RWPE2 (cell line): ENCODE results near the gene CD86.

Source experiments
- ATAC-seq: fragments of 200-7000 bp; cut with Tn5 transposase; 3 replicates; pipeline ENCODE4 v1.9.1; 2021; ENCODE audit warnings: low read depth
- DNase-seq: peaks from one replicate; pipeline ENCODE4 v3.0.0-alpha.2; 2020; ENCODE audit warnings: low spot score
- H3K27ac ChIP-seq: fragments of 450-650 bp; 2 replicates; pipeline ENCODE4 v1.5.1; 2017; ENCODE audit warnings: mild to moderate bottlenecking; ENCODE audit not compliant: poor library complexity, severe bottlenecking
- H3K27me3 ChIP-seq: fragments of 250-450 bp; sonication (Bioruptor Pico); 2 replicates; pipeline ENCODE4 v1.5.1; 2021; ENCODE audit warnings: mild to moderate bottlenecking, moderate library complexity; ENCODE audit not compliant: insufficient read depth, poor library complexity, severe bottlenecking
- H3K36me3 ChIP-seq: fragments of 250-450 bp; sonication (Bioruptor Pico); 2 replicates; pipeline ENCODE4 v1.5.1; 2020; ENCODE audit warnings: low read depth, mild to moderate bottlenecking, moderate library complexity
- H3K4me1 ChIP-seq: fragments of 250-450 bp; sonication (Bioruptor Pico); 2 replicates; pipeline ENCODE4 v1.5.1; 2021; ENCODE audit warnings: mild to moderate bottlenecking, moderate library complexity; ENCODE audit not compliant: insufficient read depth, poor library complexity, severe bottlenecking
- H3K4me3 ChIP-seq: fragments of 250-450 bp; sonication (Bioruptor Pico); 2 replicates; pipeline ENCODE4 v1.5.1; 2021; ENCODE audit warnings: mild to moderate bottlenecking, moderate library complexity; ENCODE audit not compliant: severe bottlenecking
- H3K9me3 ChIP-seq: fragments of 250-450 bp; sonication (Bioruptor Pico); 2 replicates; pipeline ENCODE4 v1.5.1; 2021; ENCODE audit warnings: mild to moderate bottlenecking, moderate library complexity; ENCODE audit not compliant: severe bottlenecking
- TF ChIP-seq, protein P1 (sequence below): fragments of 450-650 bp; IDR thresholded peaks from one replicate; pipeline ENCODE4 v1.5.1; 2017; ENCODE audit warnings: mild to moderate bottlenecking, moderate library complexity; ENCODE audit not compliant: poor library complexity, severe bottlenecking

Gene CD86

DNA sequence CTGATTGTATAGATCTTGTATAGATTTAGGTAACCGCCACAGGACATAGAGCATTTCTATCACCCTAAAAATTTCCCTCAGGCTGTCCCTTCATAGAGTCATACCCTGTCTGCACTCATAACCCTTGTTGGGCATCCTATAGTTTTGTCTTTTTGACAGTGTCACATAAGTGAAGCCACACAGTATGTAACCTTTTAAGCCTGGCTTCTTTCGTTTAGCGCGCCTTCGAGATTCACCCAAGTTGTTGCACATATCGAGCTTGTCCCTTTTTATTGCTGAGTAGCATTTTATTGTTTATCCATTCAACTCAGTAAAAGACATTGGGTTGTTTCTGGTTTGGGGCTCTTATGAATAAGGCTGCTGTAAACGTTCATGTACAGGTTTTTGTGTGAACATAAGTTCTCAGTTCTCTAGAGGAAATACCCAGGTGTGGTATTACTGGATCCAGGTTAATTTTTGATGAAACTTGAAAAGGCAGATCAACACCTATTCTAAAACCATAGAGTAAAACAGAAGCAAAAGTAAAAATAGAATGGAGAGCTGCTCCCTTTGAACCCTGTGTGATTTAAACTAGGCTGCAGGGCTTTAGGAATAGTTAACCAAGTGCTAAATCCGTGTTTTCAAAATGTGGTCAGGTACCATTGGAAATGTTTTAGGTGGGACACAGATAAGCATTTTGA lies 49.5 kb downstream of the CD86 start:
- Histone ChIP-seq H3K4me3 (no peak overlapping the region), H3K36me3 (no peaks in the 10 kb centered on the region), H3K27me3 (no peaks in the 10 kb centered on the region), H3K9me3 (no peaks in the 10 kb centered on the region), H3K4me1 (no peaks in the 10 kb centered on the region), H3K27ac (no peak overlapping the region)
- TF ChIP-seq, protein P1, sequence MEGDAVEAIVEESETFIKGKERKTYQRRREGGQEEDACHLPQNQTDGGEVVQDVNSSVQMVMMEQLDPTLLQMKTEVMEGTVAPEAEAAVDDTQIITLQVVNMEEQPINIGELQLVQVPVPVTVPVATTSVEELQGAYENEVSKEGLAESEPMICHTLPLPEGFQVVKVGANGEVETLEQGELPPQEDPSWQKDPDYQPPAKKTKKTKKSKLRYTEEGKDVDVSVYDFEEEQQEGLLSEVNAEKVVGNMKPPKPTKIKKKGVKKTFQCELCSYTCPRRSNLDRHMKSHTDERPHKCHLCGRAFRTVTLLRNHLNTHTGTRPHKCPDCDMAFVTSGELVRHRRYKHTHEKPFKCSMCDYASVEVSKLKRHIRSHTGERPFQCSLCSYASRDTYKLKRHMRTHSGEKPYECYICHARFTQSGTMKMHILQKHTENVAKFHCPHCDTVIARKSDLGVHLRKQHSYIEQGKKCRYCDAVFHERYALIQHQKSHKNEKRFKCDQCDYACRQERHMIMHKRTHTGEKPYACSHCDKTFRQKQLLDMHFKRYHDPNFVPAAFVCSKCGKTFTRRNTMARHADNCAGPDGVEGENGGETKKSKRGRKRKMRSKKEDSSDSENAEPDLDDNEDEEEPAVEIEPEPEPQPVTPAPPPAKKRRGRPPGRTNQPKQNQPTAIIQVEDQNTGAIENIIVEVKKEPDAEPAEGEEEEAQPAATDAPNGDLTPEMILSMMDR: no peak
- DNase-seq (no peak), ATAC-seq (no peak)

DNA sequence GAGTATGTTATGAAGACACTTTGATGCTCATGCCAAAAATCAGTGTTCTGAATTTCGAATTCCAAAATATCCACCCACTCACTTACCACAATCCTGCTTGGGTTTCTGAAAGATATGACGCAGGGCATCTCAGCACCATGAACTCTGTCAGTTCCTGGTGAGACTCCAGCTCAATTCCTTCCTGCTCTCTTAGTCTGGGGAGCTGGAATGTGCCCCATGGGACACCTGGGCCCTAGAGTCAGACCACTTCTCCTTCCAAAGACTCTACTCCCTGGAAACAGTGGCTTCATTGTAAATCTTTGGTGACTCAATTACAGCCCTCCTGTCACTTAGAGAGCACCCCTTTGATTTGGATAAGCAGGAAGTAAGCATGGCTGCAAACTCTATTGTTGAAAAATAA lies 50.5 kb downstream of the CD86 start:
- Histone ChIP-seq H3K36me3 (no peaks in the 10 kb centered on the region), H3K4me3 (no peak overlapping the region), H3K9me3 (no peaks in the 10 kb centered on the region), H3K27me3 (no peaks in the 10 kb centered on the region), H3K4me1 (no peaks in the 10 kb centered on the region), H3K27ac (no peak overlapping the region)
- ATAC-seq: no peak
- no peak for DNase-seq
- TF ChIP-seq, protein P1: no peak

DNA sequence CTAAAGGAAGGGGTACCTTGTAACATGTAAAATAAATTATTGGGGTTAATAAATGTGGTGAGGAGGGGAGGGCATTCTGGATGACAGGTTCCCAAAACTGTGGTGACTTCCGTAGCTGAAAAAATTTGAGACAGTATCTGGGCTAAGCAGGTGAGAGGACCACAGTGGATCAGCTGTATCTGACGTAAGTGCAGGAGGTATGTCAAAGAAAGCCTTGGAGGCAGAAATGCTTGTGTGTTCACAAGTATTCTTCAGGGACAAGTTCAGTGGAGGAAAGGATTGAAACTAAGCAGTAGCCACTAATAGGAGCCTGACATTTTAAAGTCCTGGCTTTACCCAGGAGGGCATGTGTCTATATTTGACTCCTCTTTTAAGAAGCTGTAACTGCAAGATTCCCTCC lies 52.0 kb downstream of the CD86 start:
- Histone ChIP-seq H3K27me3 (no peaks in the 10 kb centered on the region), H3K4me1 (no peaks in the 10 kb centered on the region), H3K27ac (no peak overlapping the region), H3K4me3 (no peak overlapping the region), H3K36me3 (no peaks in the 10 kb centered on the region), H3K9me3 (no peaks in the 10 kb centered on the region)
- TF ChIP-seq, protein P1: no peak
- ATAC-seq (no peak), DNase-seq (no peak)

DNA sequence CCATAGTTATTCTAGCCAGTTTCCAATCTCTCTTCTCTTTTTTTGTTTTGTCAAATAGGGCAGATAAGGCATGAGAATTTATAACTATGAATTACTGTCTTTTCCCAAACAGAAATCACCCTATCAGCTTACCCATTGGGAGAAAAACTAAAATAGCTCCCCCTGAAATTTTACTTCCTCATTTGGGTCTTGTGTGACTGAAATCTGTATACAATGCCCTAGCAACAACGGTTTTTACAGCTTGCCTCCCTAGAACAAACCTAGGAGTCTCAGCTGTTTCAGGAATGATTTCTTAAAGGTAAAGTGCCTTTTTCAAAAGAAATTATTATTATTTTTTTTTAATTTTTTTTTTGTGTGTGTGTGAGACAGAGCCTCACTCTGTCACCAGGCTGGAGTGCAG lies 56.8 kb downstream of the CD86 start:
- H3K36me3 ChIP-seq: no peaks in the 10 kb centered on the region
- ATAC-seq: no peak

DNA sequence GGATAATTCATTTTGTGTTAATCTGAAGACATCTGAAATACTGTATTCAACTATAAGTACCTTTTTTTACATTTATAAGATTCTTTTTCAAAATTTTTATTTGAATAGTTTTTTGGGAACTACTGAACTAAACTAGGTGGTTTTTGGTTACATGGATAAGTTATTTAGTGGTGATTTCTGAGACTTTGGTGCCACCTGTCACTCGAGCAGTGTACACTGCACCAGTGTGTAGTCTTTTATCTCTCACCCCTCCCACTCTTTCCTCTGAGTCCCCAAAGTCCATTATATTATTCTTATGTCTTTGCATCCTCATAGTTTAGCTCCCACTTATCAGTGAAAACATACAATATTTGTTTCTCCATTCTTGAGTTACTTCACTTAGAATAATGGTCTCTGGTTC lies 57.6 kb downstream of the CD86 start:
- TF ChIP-seq, protein P1: peak; percentile 19
- Histone ChIP-seq H3K36me3 (no peaks in the 10 kb centered on the region), H3K4me3 (no peak overlapping the region), H3K27me3 (no peaks in the 10 kb centered on the region), H3K4me1 (no peaks in the 10 kb centered on the region), H3K27ac (no peak overlapping the region), H3K9me3 (no peaks in the 10 kb centered on the region)
- ATAC-seq (no peak), DNase-seq (no peak)

More for the DNA sequence above, 56.8 kb downstream of the CD86 start:
- Histone ChIP-seq H3K27ac (no peak overlapping the region), H3K4me1 (no peaks in the 10 kb centered on the region), H3K27me3 (no peaks in the 10 kb centered on the region), H3K9me3 (no peaks in the 10 kb centered on the region), H3K4me3 (no peak overlapping the region)
- TF ChIP-seq, protein P1: no peak
- no peak for DNase-seq
